SU-DHL-6 (cell line): ENCODE results near the gene IL20RA.

Experiments
- EZH2phosphoT487 ChIP-seq: fragments of 200-600 bp; sonication (generic), shearing (Covaris generic); conservative IDR thresholded peaks from 2 replicates; pipeline ENCODE4 v1.6.1; 2018; ENCODE audit warnings: mild to moderate bottlenecking, antibody characterized with exemption, low read length, moderate library complexity, mixed read lengths
- TF ChIP-seq, protein P1 (sequence below): fragments of 200-600 bp; sonication (generic); IDR thresholded peaks from one replicate; pipeline ENCODE4 v1.5.1; 2017; ENCODE audit warnings: antibody characterized with exemption, mild to moderate bottlenecking, low read length, moderate library complexity; ENCODE audit not compliant: insufficient read depth, poor library complexity, severe bottlenecking

DNA sequence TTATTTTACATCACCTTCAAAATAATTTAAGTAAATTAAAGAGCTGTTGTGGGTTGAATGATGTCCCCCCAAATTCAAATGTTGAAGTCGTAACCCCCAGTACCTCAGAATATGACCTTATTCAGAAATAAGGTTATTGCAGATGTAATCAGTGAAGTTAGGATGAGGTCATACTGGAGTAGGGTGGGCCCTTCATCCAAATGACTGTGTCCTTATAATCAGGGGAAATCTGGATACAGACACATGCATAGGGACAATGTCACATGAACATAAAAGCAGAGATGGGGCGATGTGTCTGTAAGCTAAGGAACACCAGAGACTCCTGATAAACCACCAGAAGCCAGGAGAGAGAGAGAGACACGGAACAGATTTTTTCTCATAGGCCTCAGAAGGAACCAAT is 13.3 kb upstream of the IL20RA start:
- TF ChIP-seq, protein P1, sequence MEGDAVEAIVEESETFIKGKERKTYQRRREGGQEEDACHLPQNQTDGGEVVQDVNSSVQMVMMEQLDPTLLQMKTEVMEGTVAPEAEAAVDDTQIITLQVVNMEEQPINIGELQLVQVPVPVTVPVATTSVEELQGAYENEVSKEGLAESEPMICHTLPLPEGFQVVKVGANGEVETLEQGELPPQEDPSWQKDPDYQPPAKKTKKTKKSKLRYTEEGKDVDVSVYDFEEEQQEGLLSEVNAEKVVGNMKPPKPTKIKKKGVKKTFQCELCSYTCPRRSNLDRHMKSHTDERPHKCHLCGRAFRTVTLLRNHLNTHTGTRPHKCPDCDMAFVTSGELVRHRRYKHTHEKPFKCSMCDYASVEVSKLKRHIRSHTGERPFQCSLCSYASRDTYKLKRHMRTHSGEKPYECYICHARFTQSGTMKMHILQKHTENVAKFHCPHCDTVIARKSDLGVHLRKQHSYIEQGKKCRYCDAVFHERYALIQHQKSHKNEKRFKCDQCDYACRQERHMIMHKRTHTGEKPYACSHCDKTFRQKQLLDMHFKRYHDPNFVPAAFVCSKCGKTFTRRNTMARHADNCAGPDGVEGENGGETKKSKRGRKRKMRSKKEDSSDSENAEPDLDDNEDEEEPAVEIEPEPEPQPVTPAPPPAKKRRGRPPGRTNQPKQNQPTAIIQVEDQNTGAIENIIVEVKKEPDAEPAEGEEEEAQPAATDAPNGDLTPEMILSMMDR: no peak
- no peak for TF ChIP-seq EZH2phosphoT487
